GM11168 (cell line): ENCODE data around the gene MT2A.
"Not testable (repeated sequence)": the region's sequence is repeated elsewhere in the genome, so short reads cannot be mapped to it uniquely, and the experiment has no call there.

ENCODE experiments used
- in situ Hi-C: fragments of 300-500 bp; cut with MboI; formaldehyde crosslinking; loops from one replicate; pipeline ENCODE4 v1.12.0; 2022; ENCODE audit warnings: low sequenced_read_pairs; ENCODE audit not compliant: unreplicated experiment

MT2A gene

GRCh38 chr16:56617212-56618085, 9.1 kb downstream of the MT2A start:
- in situ Hi-C loops = no loop called here

DNA sequence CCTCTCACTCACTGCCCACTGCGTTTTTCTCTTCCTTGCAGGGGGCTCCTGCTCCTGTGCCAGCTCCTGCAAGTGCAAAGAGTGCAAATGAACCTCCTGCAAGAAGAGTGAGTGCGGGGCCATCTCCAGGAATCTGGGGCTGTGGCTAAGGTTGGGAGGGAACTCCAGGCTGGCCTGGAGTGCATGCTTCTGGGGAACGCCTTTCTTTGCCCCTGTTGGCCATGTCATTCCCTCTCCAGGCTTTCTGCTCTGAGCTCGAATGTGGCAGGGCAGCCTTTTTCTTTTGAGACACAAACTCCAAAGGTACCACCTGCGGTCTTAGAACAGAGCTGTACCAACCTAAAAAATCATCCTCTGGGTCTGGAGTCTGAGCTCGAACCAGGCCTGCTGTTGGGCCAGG, 9.8 kb downstream of the MT2A start:
- in situ Hi-C loops = no loop called here

DNA sequence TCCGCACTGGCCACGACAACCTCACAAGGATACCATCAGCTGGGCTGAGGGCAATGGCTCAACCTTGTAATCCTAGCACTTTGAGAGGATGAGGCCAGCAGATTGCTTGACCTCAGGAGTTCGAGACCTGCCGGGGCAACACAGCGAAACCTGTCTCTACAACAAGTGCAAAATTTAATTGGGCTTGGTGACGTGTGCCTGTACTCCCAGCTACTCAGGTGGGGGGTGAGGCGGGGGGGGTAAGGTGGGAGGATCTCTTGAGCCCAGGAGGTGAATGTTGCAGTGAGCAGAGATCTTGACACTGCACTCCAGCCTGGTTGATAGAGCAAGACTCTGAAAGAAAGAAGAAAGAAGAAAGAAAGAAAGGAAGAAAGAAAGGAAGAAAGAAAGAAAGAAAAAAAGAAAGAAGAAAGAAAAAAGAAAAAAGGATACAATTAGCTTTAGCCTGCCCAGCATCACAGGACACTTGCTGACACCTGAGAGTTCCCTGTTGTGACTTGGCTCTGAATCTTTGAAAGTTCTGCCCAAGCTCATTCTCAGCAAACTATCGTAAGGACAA, 12.0 kb downstream of the MT2A start:
- in situ Hi-C loops = no loop called here

GRCh38 chr16:56621665-56622445, 13.5 kb downstream of the MT2A start:
- in situ Hi-C loops = not testable (repeated sequence)

DNA sequence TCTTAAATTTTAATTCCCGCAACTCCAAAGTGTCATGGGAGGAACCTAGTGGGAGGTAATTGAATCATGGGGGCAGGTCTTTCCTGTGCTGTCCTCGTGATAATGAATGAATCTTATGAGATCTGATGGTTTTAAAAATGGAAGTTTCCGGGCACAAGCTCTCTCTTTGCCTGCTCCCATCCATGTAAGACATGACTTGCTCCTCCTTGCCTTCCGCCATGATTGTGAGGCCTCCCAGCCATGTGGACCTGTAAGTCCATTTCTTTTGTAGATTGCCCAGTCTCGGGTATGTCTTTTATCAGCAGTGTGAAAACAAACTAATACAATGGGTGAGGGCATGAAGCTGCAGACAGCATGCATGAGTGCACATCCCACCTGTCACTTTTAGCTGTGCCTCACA, 14.8 kb downstream of the MT2A start:
- in situ Hi-C loops = not testable (repeated sequence)

- in situ Hi-C loops = no loop called here
Observed at GRCh38 chr16:56623637-56624036, 15.3 kb downstream of the MT2A start.

- in situ Hi-C loops = no loop called here
Observed at GRCh38 chr16:56625140-56625942, 17.0 kb downstream of the MT2A start, which contains the start of gene MT1E. Gene MT1E, plus strand, starts transcription at chr16:56625781. Its CDS starts 71 bp downstream, at chr16:56625852.

DNA sequence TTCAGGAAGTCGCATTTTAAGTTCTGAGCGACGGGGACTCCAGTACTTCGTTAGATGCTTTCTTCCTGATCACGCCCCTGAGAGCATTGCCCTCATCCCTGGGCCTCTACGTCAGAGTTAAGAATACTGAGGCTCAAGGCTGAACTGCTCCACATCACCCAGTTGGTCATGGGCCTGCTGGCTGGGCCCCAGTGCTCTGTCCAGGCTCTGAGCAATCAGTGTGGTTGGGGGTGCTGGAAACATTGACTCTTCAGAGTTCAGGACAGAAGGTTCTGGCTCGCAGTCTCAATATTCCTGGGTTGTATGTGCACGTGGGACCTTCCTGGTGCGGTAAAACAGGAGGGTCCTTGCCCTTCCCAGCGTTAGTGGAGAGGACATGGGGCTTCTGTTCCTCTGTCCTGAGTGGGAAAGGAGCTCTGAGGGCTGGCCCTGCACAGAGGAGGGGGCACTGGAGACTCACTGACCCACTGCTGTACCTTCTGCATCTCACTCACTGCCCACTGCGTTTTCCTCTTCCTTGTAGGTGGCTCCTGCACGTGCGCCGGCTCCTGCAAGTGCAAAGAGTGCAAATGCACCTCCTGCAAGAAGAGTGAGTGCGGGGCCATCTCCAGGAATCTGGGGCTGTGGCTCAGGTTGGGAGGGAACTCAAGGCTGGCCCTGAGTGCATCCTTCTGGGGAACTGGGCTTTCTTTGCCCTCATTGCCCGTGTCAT, 17.7 kb downstream of the MT2A start:
- in situ Hi-C loops = no loop called here

DNA sequence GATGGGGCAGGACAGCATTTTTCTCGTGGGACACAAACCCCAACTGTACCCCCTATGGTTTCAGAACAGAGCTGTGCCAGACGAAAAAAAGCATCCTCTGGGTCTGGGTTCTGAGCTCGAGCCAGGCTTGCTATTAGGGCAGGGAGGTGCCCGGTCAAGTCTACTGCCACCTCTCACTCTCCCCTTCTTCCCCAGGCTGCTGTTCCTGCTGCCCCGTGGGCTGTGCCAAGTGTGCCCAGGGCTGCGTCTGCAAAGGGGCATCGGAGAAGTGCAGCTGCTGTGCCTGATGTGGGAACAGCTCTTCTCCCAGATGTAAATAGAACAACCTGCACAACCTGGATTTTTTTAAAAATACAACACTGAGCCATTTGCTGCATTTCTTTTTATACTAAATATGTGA, 18.3 kb downstream of the MT2A start:
- in situ Hi-C loops = no loop called here

DNA sequence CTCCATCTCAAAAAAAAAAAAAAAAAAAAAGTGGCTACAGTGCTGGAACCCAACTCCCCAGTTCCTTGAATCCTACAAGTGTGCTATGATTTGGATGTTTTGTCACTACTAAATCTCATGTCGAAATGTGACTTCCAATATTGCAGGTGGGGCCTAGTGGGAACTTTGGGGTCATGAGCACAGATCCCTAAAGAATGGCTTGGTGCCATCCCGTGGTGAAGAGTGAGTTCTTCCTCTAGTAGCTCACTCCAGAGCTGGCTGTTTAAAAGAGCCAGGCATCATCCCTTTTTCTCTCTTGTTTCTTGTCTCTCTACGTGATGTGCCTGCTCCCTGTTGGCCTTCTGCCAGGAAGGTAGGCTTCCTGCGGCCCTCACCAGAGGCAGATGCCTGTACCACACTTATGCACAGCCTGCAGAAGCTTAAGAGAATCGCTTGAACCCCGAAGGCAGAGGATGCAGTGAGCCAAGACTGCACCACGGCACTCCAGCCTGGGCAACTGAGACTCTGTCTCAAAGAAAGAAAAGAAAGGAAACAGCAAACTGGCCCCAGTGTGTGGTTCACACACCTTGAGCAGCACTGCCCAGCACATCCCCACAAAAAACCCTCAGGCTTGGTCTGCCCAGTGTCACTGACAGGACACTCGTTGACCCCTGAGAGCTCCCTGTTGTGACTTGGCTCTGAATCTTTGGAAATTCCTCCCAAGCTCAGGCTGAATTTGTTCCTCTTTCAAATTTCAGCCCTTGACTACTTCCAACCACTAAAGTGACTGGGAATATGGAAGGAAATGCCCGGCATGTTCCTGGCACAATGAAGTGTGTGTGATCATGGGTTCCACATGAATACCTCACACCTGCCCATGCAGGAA, 20.3 kb downstream of the MT2A start:
- in situ Hi-C loops = no loop called here

DNA sequence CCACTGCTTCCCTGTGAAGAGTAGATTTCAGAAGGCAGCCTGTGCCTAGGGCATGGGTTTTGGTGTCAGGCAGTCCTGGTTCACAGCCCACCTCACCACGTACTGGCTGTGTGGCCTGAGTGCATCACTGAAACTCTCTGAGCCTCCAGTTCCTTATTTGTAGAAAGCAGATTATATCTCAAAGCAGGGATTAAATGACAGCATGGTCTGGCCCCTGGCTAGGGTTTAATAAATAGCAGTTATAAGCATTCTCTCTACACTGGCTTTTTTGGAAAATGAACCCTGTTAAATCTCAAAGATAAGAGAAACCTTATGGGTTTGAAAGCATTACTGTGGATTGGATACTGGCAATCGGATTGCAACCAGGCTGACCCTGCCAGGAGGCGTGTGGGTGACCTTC, 21.1 kb downstream of the MT2A start:
- in situ Hi-C loops = no loop called here

DNA sequence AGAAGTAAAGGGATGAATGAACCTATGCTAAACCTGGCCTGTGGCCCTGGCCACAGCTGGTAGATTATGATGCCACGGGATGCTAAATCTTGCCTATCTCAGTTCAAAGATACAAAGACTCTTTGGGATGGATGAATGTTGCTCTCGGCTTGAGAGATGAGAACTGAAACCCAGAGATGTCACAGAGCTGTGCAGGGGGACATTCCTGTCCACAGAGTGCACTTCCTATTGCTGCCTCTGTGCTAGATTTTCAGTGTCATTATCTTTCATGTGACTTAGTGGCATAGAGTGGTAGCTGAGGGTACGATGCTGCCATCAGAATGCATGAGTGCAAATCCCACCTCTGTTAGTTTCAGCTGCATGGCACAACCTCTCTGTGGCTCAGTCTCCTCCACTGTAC, 21.8 kb downstream of the MT2A start:
- in situ Hi-C loops = no loop called here

DNA sequence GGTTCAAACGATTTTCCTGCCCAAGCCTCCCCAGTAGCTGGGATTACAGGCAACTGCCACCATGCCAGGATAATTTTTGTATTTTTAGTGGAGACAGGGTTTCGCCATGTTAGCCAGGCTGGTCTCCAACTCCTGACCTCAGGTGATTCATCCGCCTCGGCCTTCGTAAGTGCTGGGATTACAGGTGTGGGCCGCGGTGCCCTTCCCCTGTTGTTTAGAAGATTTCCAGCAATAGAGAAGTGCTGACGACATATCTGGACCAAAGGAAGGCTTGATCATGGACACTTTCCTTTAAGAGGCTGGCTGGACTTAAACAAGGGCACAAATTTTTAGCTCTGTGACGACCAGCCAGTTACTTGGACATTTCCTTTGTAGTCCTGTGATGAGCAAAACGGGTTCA, 22.8 kb downstream of the MT2A start:
- in situ Hi-C loops = no loop called here

DNA sequence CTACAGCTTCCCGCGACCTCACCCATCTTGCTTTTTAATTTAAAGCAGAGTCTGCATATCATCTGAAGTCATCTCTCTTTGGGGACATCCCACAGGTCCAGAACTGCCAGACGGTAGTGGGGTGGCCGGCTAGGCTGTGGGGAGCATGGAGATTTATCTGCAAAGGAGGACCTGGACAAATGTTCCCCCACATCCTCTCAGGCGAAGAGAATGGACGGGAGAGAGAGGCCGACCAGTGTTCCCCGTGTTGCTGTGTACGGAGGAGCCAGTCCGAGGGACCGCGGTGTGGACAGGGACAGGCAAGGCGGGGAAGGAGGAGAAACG, 23.4 kb downstream of the MT2A start:
- in situ Hi-C loops = no loop called here

GRCh38 chr16:56632156-56632847, 23.9 kb downstream of the MT2A start, which contains the start of gene MT1M:
Gene MT1M, plus strand, starts transcription at chr16:56632659. Its CDS starts 73 bp downstream, at chr16:56632732.
- in situ Hi-C loops = no loop called here

DNA sequence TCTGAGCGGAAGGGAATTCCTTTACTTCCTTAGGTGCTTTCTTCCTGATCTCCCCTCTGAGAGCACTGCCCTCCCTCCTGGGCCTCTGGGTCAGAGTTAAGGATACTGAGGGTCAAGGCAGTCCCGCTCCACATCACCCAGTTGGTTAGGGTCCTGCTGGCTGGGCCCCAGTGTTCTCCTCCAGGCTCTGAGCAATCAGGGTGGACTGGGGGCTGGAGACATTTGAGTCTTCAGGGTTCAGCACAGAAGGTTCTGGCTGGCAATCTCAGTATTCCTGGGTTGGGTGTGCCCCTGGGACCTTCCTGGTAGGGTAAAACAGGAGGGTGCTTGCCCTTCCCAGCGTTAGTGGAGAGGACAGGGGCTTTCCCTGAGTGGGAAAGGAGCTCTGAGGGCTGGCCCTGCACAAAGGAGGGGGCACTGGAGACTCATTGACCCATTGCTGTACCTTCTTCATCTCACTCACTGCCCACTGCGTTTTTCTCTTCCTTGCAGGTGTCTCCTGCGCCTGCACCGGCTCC, 24.5 kb downstream of the MT2A start:
- in situ Hi-C loops = no loop called here

- in situ Hi-C loops = no loop called here
Observed at GRCh38 chr16:56633535-56633934, 25.2 kb downstream of the MT2A start.
